H1 (cell line): Measurements from ENCODE around the gene DIDO1. TPM values are rescaled to one million over a fixed set of nuclear protein-coding genes. Genes with fewer than 3 reads are reported as not detected.

ENCODE experiments used
- CTCF ChIA-PET: fragments of 300-600 bp; sonication (Branson Sonifier 250); formaldehyde crosslinking; loops from one replicate; lab custom pipeline; 2021; ENCODE audit not compliant: partially characterized antibody; lab: Charles Lee
- POLR2A ChIA-PET: fragments of 300-600 bp; sonication (Branson Sonifier 250); formaldehyde crosslinking; loops from one replicate; lab custom pipeline; 2021; ENCODE audit warnings: inconsistent platforms; ENCODE audit not compliant: partially characterized antibody; lab: Charles Lee
- DNase-seq, 2 experiments: peaks; one replicate each; pipeline versions ENCODE4 v3.0.0 to v3.0.0-alpha.2; 2010 to 2022; ENCODE audit warnings: low spot score in 2 of 2, low read depth in 1 of 2, mixed read lengths in 1 of 2
- FAIRE-seq: peaks from 2 replicates; lab custom pipeline; 2011; peaks lifted over from hg19 to GRCh38; lab: Jason Lieb, UNC
- H2AFZ ChIP-seq: 2 replicates; pipeline ENCODE4 v1.8.1; 2012; ENCODE audit warnings: low read length, inconsistent platforms
- H2AK5ac ChIP-seq: 2 replicates; pipeline ENCODE4 v1.6.1; 2013; ENCODE audit warnings: low read depth, low read length
- H2BK120ac ChIP-seq: replicated peaks from 2 replicates; pipeline ENCODE3; 2013; ENCODE audit warnings: low read depth, low read length, inconsistent platforms
- H2BK12ac ChIP-seq: 2 replicates; pipeline ENCODE4 v1.6.1; 2013; ENCODE audit warnings: low read depth, low read length
- H2BK15ac ChIP-seq: 2 replicates; pipeline ENCODE4 v1.6.1; 2013; ENCODE audit warnings: low read length
- H2BK20ac ChIP-seq: 2 replicates; pipeline ENCODE4 v1.6.1; 2013; ENCODE audit warnings: low read length
- H2BK5ac ChIP-seq: 2 replicates; pipeline ENCODE4 v1.6.1; 2013; ENCODE audit warnings: low read depth, low read length
- H3K14ac ChIP-seq: 2 replicates; pipeline ENCODE4 v1.6.1; 2013; ENCODE audit warnings: inconsistent platforms; ENCODE audit not compliant: insufficient read length
- H3K18ac ChIP-seq: 2 replicates; pipeline ENCODE4 v1.6.1; 2013; ENCODE audit warnings: low read length; ENCODE audit errors: extremely low read depth
- H3K23ac ChIP-seq: 2 replicates; pipeline ENCODE4 v1.6.1; 2013; ENCODE audit warnings: inconsistent platforms; ENCODE audit not compliant: insufficient read length
- H3K23me2 ChIP-seq: 2 replicates; pipeline ENCODE4 v1.6.1; 2013; ENCODE audit warnings: low read depth, low read length
- H3K27ac ChIP-seq: 2 replicates; pipeline ENCODE4 v1.6.1; 2011; ENCODE audit warnings: low read depth, low read length, inconsistent platforms
- H3K27me3 ChIP-seq, 4 experiments: replicated peaks in 1 of 4; 1 replicate in 1 of 4; 2 replicates in 3 of 4; pipeline versions ENCODE4 v1.6.1 to v1.8.1; 2011 to 2013; ENCODE audit warnings: low read length in 3 of 4, mild to moderate bottlenecking in 3 of 4, inconsistent platforms in 2 of 4, mixed read lengths in 2 of 4, moderate library complexity in 1 of 4; ENCODE audit not compliant: control insufficient read depth in 3 of 4, insufficient read depth in 3 of 4; ENCODE audit errors: extremely low read depth in 1 of 4
- H3K36me3 ChIP-seq, 4 experiments: 2 replicates each; pipeline versions ENCODE4 v1.6.1 to v1.8.1; 2011 to 2013; ENCODE audit warnings: mild to moderate bottlenecking in 4 of 4, low read length in 3 of 4, moderate library complexity in 2 of 4, control low read depth in 1 of 4, inconsistent platforms in 1 of 4; ENCODE audit not compliant: insufficient read depth in 4 of 4, control insufficient read depth in 2 of 4
- H3K4ac ChIP-seq: replicated peaks from 2 replicates; pipeline ENCODE3; 2013; ENCODE audit warnings: low read length, low read depth, mixed read lengths, inconsistent platforms; ENCODE audit not compliant: insufficient read length
- H3K4me1 ChIP-seq, 4 experiments: replicated peaks in 1 of 4; 1 replicate in 1 of 4; 2 replicates in 3 of 4; pipeline versions ENCODE4 v1.6.1 to v1.8.1; 2011 to 2013; ENCODE audit warnings: low read length in 3 of 4, inconsistent platforms in 2 of 4, mixed read lengths in 1 of 4; ENCODE audit not compliant: insufficient read depth in 4 of 4, control insufficient read depth in 3 of 4
- H3K4me2 ChIP-seq, 2 experiments: 2 replicates each; pipeline versions ENCODE4 v1.6.1 to v1.8.1; 2011 to 2013; ENCODE audit warnings: low read depth in 2 of 2, low read length in 2 of 2, control low read depth in 1 of 2, inconsistent platforms in 1 of 2, mild to moderate bottlenecking in 1 of 2; ENCODE audit not compliant: insufficient read depth in 1 of 2
- H3K4me3 ChIP-seq, 4 experiments: fragments of 200-600, 300-600 bp in 1 of 4; sonication (generic), shearing (Covaris generic), sonication (Bioruptor Twin) in 1 of 4; 2 replicates each; pipeline versions ENCODE4 v1.5.1 to v1.8.1; 2011 to 2016; ENCODE audit warnings: low read length in 4 of 4, low read depth in 3 of 4, control low read depth in 2 of 4, inconsistent platforms in 2 of 4, mild to moderate bottlenecking in 2 of 4, mixed read lengths in 1 of 4, moderate library complexity in 1 of 4; ENCODE audit not compliant: insufficient read depth in 2 of 4; ENCODE audit errors: extremely low read depth in 1 of 4
- H3K56ac ChIP-seq: replicated peaks from 2 replicates; pipeline ENCODE3; 2013; ENCODE audit warnings: low read depth, mild to moderate bottlenecking, mixed read lengths, low read length, inconsistent platforms; ENCODE audit not compliant: insufficient read length
- H3K79me1 ChIP-seq: 2 replicates; pipeline ENCODE4 v1.6.1; 2013; ENCODE audit warnings: low read depth, low read length, control low read depth
- H3K79me2 ChIP-seq, 2 experiments: 2 replicates each; pipeline versions ENCODE4 v1.6.1 to v1.8.1; 2012 to 2013; ENCODE audit warnings: low read length in 2 of 2, mild to moderate bottlenecking in 2 of 2, inconsistent platforms in 1 of 2; ENCODE audit not compliant: insufficient read depth in 2 of 2, control insufficient read depth in 1 of 2
- H3K9ac ChIP-seq, 4 experiments: replicated peaks in 1 of 4; 1 replicate in 1 of 4; 2 replicates in 3 of 4; pipeline versions ENCODE4 v1.6.1 to v1.8.1; 2011 to 2013; ENCODE audit warnings: low read depth in 3 of 4, low read length in 3 of 4, control low read depth in 2 of 4, mild to moderate bottlenecking in 2 of 4, moderate library complexity in 2 of 4, inconsistent platforms in 1 of 4; ENCODE audit errors: extremely low read depth in 1 of 4
- H3K9me3 ChIP-seq, 2 experiments: 2 replicates each; pipeline versions ENCODE4 v1.6.1 to v1.8.1; 2012 to 2013; ENCODE audit warnings: mild to moderate bottlenecking in 2 of 2, moderate library complexity in 2 of 2, control low read depth in 1 of 2, inconsistent platforms in 1 of 2, low read depth in 1 of 2, low read length in 1 of 2, mixed read lengths in 1 of 2; ENCODE audit not compliant: insufficient read depth in 2 of 2
- H4K20me1 ChIP-seq, 2 experiments: replicated peaks in 1 of 2; 2 replicates each; pipeline versions ENCODE3 to v1.8.1; 2011 to 2013; ENCODE audit warnings: inconsistent platforms in 2 of 2, low read length in 2 of 2, mild to moderate bottlenecking in 1 of 2; ENCODE audit not compliant: insufficient read depth in 2 of 2, control insufficient read depth in 1 of 2
- H4K5ac ChIP-seq: 2 replicates; pipeline ENCODE4 v1.6.1; 2013; ENCODE audit warnings: low read length, low read depth, mixed read lengths, inconsistent platforms; ENCODE audit not compliant: insufficient read length
- H4K8ac ChIP-seq: 2 replicates; pipeline ENCODE4 v1.8.0; 2013; ENCODE audit warnings: mild to moderate bottlenecking, moderate library complexity, low read length, inconsistent platforms; ENCODE audit not compliant: insufficient read depth; ENCODE audit errors: extremely low read depth
- H4K91ac ChIP-seq: replicated peaks from 2 replicates; pipeline ENCODE3; 2013; ENCODE audit warnings: low read length, mixed read lengths, inconsistent platforms; ENCODE audit not compliant: insufficient read length
- POLR2A ChIP-seq, 2 experiments: IDR thresholded peaks; 1 replicate in 1 of 2; 2 replicates in 1 of 2; pipeline ENCODE4 v1.6.1; 2011; ENCODE audit warnings: low read depth in 2 of 2, low read length in 2 of 2, mild to moderate bottlenecking in 2 of 2; ENCODE audit errors: control extremely low read depth in 1 of 2
- RAD21 ChIP-seq, 2 experiments: IDR thresholded peaks in 1 of 2; conservative IDR thresholded peaks in 1 of 2; 2 replicates each; pipeline ENCODE4 v1.6.1; 2011; ENCODE audit warnings: low read depth in 2 of 2, low read length in 2 of 2, improper control_type of control experiment in 1 of 2, inconsistent platforms in 1 of 2, mild to moderate bottlenecking in 1 of 2, moderate library complexity in 1 of 2
- RFX5 ChIP-seq: IDR thresholded peaks from 2 replicates; pipeline ENCODE4 v1.6.1; 2011; ENCODE audit warnings: low read depth, low read length, improper control_type of control experiment, borderline replicate concordance
- RXRA ChIP-seq: IDR thresholded peaks from 2 replicates; pipeline ENCODE4 v1.6.1; 2011; ENCODE audit warnings: low read depth, mild to moderate bottlenecking, low read length, moderate library complexity; ENCODE audit not compliant: insufficient read depth
- SIRT6 ChIP-seq: IDR thresholded peaks from one replicate; pipeline ENCODE4 v1.7.1; 2012; ENCODE audit warnings: low read length, inconsistent platforms
- SP4 ChIP-seq: IDR thresholded peaks from 2 replicates; pipeline ENCODE4 v1.6.1; 2012; ENCODE audit warnings: low read length, inconsistent platforms
- YY1 ChIP-seq: IDR thresholded peaks from 2 replicates; pipeline ENCODE4 v1.6.1; 2011; ENCODE audit warnings: low read depth, mild to moderate bottlenecking, low read length
- ZNF274 ChIP-seq: IDR thresholded peaks from 2 replicates; pipeline ENCODE4 v1.7.0; 2012; ENCODE audit warnings: low read length, borderline replicate concordance; ENCODE audit errors: extremely low read depth
- WGBS, 2 experiments: shearing (Covaris generic) in 1 of 2; methylation state at CpG; one replicate each; pipeline versions ENCODE4 v1.1.6 to v1.1.7; 2013 to 2015; ENCODE audit warnings: low lambda C conversion rate in 2 of 2, mixed read lengths in 2 of 2, inconsistent platforms in 1 of 2, low coverage in 1 of 2, missing lambda C conversion rate in 1 of 2; ENCODE audit not compliant: insufficient replicate concordance in 2 of 2, insufficient coverage in 1 of 2, insufficient read length in 1 of 2; ENCODE audit errors: extremely low coverage in 1 of 2, missing lambda C conversion rate in 1 of 2; 5-methylcytosine and 5-hydroxymethylcytosine counted together
- polyA plus RNA-seq, 7 experiments: library from polyadenylated mRNA; depleted of rRNA in 3 of 7; stranded (reverse) in 5 of 7; unstranded in 2 of 7; fragments of >200 nt in 5 of 7; fragments of 200-250 nt in 2 of 7; gene quantifications; 1 replicate in 5 of 7; 2 replicates in 1 of 7; 4 replicates in 1 of 7; pipeline versions ENCODE4 v1.2.1 to v1.2.3, GENCODE V29; 2011 to 2013; ENCODE audit warnings: missing spikeins in 2 of 7, mixed read lengths in 2 of 7
- total RNA-seq: library from RNA; stranded (reverse); fragmentation: NEBNext Ultra II Directional; extraction: Animal tissue kit (Norgen Biotek cat#: 25700); gene quantifications from 2 replicates; pipeline ENCODE4 v1.2.1, GENCODE V29; 2021
- TF ChIP-seq, protein P1 (sequence below): IDR thresholded peaks from 2 replicates; pipeline ENCODE4 v1.6.1; 2011; ENCODE audit warnings: low read length, improper control_type of control experiment

DIDO1 gene
- total and polyA plus RNA-seq, 2 of the 8 experiments (the other 6 are each of a cell fraction or from before 2014, with no cell fraction given), result 53.6 to 82.8 TPM

- Histone ChIP-seq H2BK5ac (no peak overlapping the region), H2BK15ac (peak overlapping the region; percentile 95; the same call in 1 of the 2 replicates), H2AK5ac (no peak overlapping the region), H3K18ac (no peak overlapping the region), H3K4ac (no peak overlapping the region), H3K56ac (no peak overlapping the region), H2BK20ac (no peak overlapping the region), H3K9me3 (no peaks in the 10 kb centered on the region), H2BK120ac (no peak overlapping the region), H3K4me3 (no peak overlapping the region), H3K9ac (no peak overlapping the region), H3K4me1 (peaks cover 2 to 23% (median 17%) of the 10 kb centered on the region in 4 experiments), H3K27ac (no peak overlapping the region), H4K20me1 (peaks cover 4 to 14% of the 10 kb centered on the region in 2 experiments), H3K23ac (no peak overlapping the region), H4K91ac (no peak overlapping the region), H3K14ac (no peak overlapping the region), H3K79me1 (peaks cover 3% of the 10 kb centered on the region; the same call in 1 of the 2 replicates), H3K79me2 (peaks cover 0 to 9% of the 10 kb centered on the region in 2 experiments; a peak in 1 of 4 replicates), H4K8ac (no peak overlapping the region), H2AFZ (no peak overlapping the region), H3K23me2 (peaks cover 11% of the 10 kb centered on the region; the same call in 1 of the 2 replicates), H2BK12ac (no peak overlapping the region; the same call in 1 of the 2 replicates), H3K27me3 (no peaks in the 10 kb centered on the region), H3K4me2 (no peak overlapping the region), H4K5ac (no peak overlapping the region), H3K36me3 (peaks cover 3 to 6% (median 5%) of the 10 kb centered on the region in 4 experiments; a peak in 5 of 8 replicates)
- ChIA-PET CTCF (interaction anchor here (0.8 to 2.9 kb wide), 11 partner anchors 10 to 268 kb away, joined by 3 to 15 read pairs (median 4); partner anchors contain the start of gene BHLHE23), POLR2A (interaction anchor here (0.7 to 3.4 kb wide), 8 partner anchors 9 to 77 kb away, joined by 3 to 29 read pairs (median 7); partner anchors contain the start of gene GID8)
- 91% methylated on average over 23 of the region's 23 CpGs; no CpG with 5 or more reads in 1 of the 2 experiments for WGBS, 2 experiments
- FAIRE-seq, result no peak
- TF ChIP-seq SIRT6 (no peak), RXRA (no peak), POLR2A (IDR thresholded peaks at IDR 0.05; ENCODE audit: control extremely low read depth in 1 of 2, low read depth in 2 of 2, low read length in 2 of 2) (no peak), YY1 (no peak), ZNF274 (no peak), RAD21 (IDR thresholded peaks at IDR 0.05 in 1 of 2, conservative IDR thresholded peaks at IDR 0.05 in 1 of 2; ENCODE audit: low read depth in 2 of 2, low read length in 2 of 2) (no peak), RFX5 (no peak), SP4 (no peak)
- TF ChIP-seq, protein P1, sequence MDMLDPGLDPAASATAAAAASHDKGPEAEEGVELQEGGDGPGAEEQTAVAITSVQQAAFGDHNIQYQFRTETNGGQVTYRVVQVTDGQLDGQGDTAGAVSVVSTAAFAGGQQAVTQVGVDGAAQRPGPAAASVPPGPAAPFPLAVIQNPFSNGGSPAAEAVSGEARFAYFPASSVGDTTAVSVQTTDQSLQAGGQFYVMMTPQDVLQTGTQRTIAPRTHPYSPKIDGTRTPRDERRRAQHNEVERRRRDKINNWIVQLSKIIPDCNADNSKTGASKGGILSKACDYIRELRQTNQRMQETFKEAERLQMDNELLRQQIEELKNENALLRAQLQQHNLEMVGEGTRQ, result no peak
- DNase-seq, result no peak
Measured at GRCh38 chr20:62955519-62956386, 29.4 kb upstream of the DIDO1 start.
